Measurements from ENCODE around the gene PKNOX2. TPM values are rescaled to one million over a fixed set of nuclear protein-coding genes. Genes with fewer than 3 reads are reported as not detected.

PKNOX2 gene
- total RNA-seq, 1 experiment from 2014 or later = not detected

DNA sequence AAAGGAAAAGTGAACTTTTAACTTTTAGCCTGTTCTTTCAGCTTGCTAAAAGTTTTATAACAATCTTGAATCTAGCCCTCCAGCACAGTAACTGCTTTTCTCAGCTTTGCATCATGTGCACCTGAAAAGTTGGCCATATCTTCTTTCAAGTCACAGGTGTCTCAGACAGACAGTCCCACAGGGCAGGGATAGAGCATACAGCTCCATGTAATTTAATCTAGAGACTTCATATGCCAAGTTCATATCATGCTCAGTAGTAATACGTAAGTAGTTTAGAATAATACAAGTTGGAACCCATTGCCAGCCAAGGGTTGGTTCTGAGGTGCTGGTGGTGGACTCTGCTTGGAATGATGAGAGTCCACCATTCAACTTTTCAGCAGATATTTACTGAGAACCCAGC, 68.6 kb downstream of the PKNOX2 start:
- TF ChIP-seq, protein P1, sequence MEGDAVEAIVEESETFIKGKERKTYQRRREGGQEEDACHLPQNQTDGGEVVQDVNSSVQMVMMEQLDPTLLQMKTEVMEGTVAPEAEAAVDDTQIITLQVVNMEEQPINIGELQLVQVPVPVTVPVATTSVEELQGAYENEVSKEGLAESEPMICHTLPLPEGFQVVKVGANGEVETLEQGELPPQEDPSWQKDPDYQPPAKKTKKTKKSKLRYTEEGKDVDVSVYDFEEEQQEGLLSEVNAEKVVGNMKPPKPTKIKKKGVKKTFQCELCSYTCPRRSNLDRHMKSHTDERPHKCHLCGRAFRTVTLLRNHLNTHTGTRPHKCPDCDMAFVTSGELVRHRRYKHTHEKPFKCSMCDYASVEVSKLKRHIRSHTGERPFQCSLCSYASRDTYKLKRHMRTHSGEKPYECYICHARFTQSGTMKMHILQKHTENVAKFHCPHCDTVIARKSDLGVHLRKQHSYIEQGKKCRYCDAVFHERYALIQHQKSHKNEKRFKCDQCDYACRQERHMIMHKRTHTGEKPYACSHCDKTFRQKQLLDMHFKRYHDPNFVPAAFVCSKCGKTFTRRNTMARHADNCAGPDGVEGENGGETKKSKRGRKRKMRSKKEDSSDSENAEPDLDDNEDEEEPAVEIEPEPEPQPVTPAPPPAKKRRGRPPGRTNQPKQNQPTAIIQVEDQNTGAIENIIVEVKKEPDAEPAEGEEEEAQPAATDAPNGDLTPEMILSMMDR (IDR thresholded peaks at IDR 0.05; ENCODE audit: insufficient read depth in 1 of 2, low read depth in 1 of 2, low read length in 1 of 2, severe bottlenecking in 1 of 2, unreplicated experiment in 1 of 2) = no peak
- Histone ChIP-seq H3K9me3 (no peaks in the 10 kb centered on the region), H3K27me3 (replicated peaks; ENCODE audit: control insufficient read depth, insufficient read depth, low read length) (peaks cover 2% of the 10 kb centered on the region; the same call in 1 of the 2 replicates), H3K4me3 (ENCODE audit: low read depth, low read length) (no peak overlapping the region), H3K4me1 (no peaks in the 10 kb centered on the region), H3K36me3 (ENCODE audit: control insufficient read depth, insufficient read depth, low read length) (no peaks in the 10 kb centered on the region)
- no peak for DNase-seq
- H3K4me1 Mint-ChIP-seq (ENCODE audit: low read depth, unreplicated experiment) = peaks cover 6% of the 10 kb centered on the region
- intact Hi-C loops (cut with micrococcal nuclease; ENCODE audit: unreplicated experiment) = no loop called here
- no peaks in the 10 kb centered on the region for H3K36me3 Mint-ChIP-seq (ENCODE audit: insufficient read depth, unreplicated experiment)
- no peak overlapping the region for H3K27ac Mint-ChIP-seq (ENCODE audit: unreplicated experiment)
- H3K27me3 Mint-ChIP-seq (ENCODE audit: insufficient read depth, unreplicated experiment) = peaks cover 27% of the 10 kb centered on the region
- no TSS peak for BruUV-seq (replicated peaks)
- ChIA-PET POLR2A (no interaction called here), CTCF (no interaction called here)
- H3K9me3 Mint-ChIP-seq (ENCODE audit: unreplicated experiment) = no peaks in the 10 kb centered on the region
- H3K4me3 Mint-ChIP-seq (ENCODE audit: unreplicated experiment) = no peak overlapping the region

DNA sequence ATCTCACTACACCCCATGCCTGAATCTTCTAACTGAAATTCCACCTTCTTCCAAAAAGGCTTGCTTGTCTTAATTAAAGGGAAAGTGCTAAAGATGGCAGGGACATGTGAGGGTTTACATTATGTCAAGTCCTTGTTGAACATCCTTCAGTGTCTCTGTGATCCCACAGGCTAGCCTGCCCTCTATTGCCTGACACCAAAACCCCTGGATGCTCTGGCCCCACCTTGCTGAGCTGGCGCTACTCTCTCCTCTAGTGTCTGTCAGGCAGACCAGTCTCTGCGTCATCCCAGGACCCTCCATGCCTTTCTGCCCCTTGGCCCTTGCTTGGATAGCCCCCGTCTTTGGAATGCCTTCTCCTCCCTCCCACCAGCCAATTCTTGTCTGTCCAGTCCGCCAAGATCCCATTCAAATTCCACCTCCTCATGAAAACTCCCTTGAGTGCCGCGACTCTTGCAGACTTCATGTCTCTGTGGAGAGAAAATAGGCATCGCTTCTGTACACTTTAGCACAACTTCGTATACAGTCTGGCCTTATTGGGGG, 69.3 kb downstream of the PKNOX2 start:
- Mint-ChIP-seq H3K36me3 (ENCODE audit: insufficient read depth, unreplicated experiment) (no peaks in the 10 kb centered on the region), H3K27ac (ENCODE audit: unreplicated experiment) (no peak overlapping the region), H3K27me3 (ENCODE audit: insufficient read depth, unreplicated experiment) (peaks cover 26% of the 10 kb centered on the region), H3K4me3 (ENCODE audit: unreplicated experiment) (no peak overlapping the region), H3K9me3 (ENCODE audit: unreplicated experiment) (no peaks in the 10 kb centered on the region), H3K4me1 (ENCODE audit: low read depth, unreplicated experiment) (peaks cover 6% of the 10 kb centered on the region)
- TF ChIP-seq, protein P1 (IDR thresholded peaks at IDR 0.05; ENCODE audit: insufficient read depth in 1 of 2, low read depth in 1 of 2, low read length in 1 of 2, severe bottlenecking in 1 of 2, unreplicated experiment in 1 of 2) = no peak
- intact Hi-C loops (cut with micrococcal nuclease; ENCODE audit: unreplicated experiment) = no loop called here
- BruUV-seq (replicated peaks) = no TSS peak
- Histone ChIP-seq H3K4me1 (no peaks in the 10 kb centered on the region), H3K9me3 (no peaks in the 10 kb centered on the region), H3K36me3 (ENCODE audit: control insufficient read depth, insufficient read depth, low read length) (no peaks in the 10 kb centered on the region), H3K27me3 (replicated peaks; ENCODE audit: control insufficient read depth, insufficient read depth, low read length) (peaks cover 2% of the 10 kb centered on the region; the same call in 1 of the 2 replicates), H3K4me3 (ENCODE audit: low read depth, low read length) (no peak overlapping the region)
- no peak for DNase-seq
- POLR2A ChIA-PET = no interaction called here
- CTCF ChIA-PET = no interaction called here

DNA sequence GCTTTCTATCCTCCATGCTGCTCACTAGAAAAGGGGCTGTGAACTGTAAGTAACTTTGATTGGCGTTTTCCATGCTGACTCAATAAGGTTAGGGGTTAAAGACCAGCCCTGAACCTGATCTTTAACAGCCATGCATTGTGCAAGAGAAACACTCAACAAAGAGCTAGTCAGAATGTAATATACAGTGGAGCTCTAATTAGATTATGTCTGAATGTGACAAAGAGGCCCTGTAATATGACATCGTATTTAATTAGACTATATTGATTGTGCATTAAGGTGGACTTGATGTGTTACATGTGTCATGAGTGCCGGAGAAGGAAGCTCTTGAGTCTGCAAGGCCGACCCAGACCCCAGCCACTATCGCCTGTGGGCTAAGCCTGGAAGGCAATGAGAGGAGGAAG, 70.5 kb downstream of the PKNOX2 start:
- intact Hi-C loops (cut with micrococcal nuclease; ENCODE audit: unreplicated experiment) = no loop called here
- Mint-ChIP-seq H3K27ac (ENCODE audit: unreplicated experiment) (no peak overlapping the region), H3K27me3 (ENCODE audit: insufficient read depth, unreplicated experiment) (peaks cover 29% of the 10 kb centered on the region), H3K36me3 (ENCODE audit: insufficient read depth, unreplicated experiment) (no peaks in the 10 kb centered on the region), H3K4me1 (ENCODE audit: low read depth, unreplicated experiment) (peaks cover 6% of the 10 kb centered on the region), H3K9me3 (ENCODE audit: unreplicated experiment) (no peaks in the 10 kb centered on the region), H3K4me3 (ENCODE audit: unreplicated experiment) (no peak overlapping the region)
- POLR2A ChIA-PET = no interaction called here
- TF ChIP-seq, protein P1 (IDR thresholded peaks at IDR 0.05; ENCODE audit: insufficient read depth in 1 of 2, low read depth in 1 of 2, low read length in 1 of 2, severe bottlenecking in 1 of 2, unreplicated experiment in 1 of 2) = no peak
- Histone ChIP-seq H3K4me1 (no peaks in the 10 kb centered on the region), H3K27me3 (replicated peaks; ENCODE audit: control insufficient read depth, insufficient read depth, low read length) (peaks cover 2% of the 10 kb centered on the region; the same call in 1 of the 2 replicates), H3K36me3 (ENCODE audit: control insufficient read depth, insufficient read depth, low read length) (no peaks in the 10 kb centered on the region), H3K9me3 (no peaks in the 10 kb centered on the region), H3K4me3 (ENCODE audit: low read depth, low read length) (no peak overlapping the region)
- DNase-seq = no peak
- BruUV-seq (replicated peaks) = no TSS peak
- CTCF ChIA-PET = no interaction called here

Data from Caco-2 (cell line).